Cardiac fibroblast (primary cell): Measurements from ENCODE around the gene DIABLO.
"Not testable (repeated sequence)": the region's sequence is repeated elsewhere in the genome, so short reads cannot be mapped to it uniquely, and the experiment has no call there.

Experiments used
- DNase-seq, 2 donors: peaks; one replicate each; pipeline versions ENCODE4 v3.0.0 to v3.0.0-alpha.2; 2010; ENCODE audit warnings: low read depth in 2 of 2
- H3K4me3 ChIP-seq, 2 donors: replicated peaks in 1 of 2; 1 replicate in 1 of 2; 2 replicates in 1 of 2; pipeline ENCODE4 v1.5.1; 2011; ENCODE audit warnings: low read depth in 2 of 2, low read length in 2 of 2, mild to moderate bottlenecking in 2 of 2, moderate library complexity in 1 of 2
- CTCF ChIP-seq: IDR thresholded peaks from one replicate; pipeline ENCODE4 v1.5.1; 2011; ENCODE audit warnings: low read depth, mild to moderate bottlenecking, low read length, inconsistent platforms

DIABLO gene

DNA sequence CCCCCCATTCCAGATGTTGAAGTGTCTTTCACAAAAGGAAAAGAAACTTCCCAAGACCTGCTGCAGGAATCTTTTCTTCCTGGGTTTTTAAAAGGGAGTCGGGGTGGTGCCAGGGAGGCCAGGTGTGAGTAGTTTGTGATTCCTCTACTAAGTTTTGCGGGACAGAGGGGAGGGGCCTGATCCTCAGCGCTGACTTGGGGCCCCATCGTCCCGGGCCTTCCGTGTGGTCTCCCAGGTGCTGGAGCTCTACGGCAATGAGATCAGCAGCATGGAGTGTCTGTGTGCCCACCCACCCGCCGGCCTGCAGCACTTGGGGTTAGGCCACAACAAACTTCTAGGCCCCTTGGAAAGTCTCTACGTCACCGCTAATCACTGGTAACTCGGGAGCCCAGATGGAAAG lies 38.4 kb downstream of the DIABLO start:
- no peak overlapping the region for H3K4me3 ChIP-seq

GRCh38 chr12:122185494-122186082 lies 40.3 kb downstream of the DIABLO start:
- no peak overlapping the region for H3K4me3 ChIP-seq
- TF ChIP-seq CTCF = no peak
- DNase-seq = no peak

More for the DNA sequence above, 38.4 kb downstream of the DIABLO start:
- no peak for TF ChIP-seq CTCF
- DNase-seq = no peak

DNA sequence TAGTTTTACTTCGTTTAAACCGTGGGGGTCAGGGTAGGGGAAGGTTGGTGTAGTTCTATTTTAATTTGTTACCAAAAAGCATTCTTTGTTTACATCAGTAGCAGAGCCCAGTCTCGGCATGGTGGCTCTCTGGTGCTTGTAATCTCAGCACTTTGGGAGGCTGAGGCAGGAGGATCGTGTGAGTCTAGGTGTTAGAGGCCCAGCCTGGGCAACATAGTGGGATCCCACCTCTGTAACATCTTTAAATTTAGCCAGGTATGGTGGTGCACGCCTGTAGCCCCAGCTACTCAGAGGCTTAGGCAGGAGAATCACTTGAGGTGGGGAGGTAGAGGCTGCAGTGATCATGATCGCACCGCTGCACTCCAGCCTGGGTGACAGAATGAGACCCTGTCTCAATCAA lies 40.8 kb downstream of the DIABLO start:
- H3K4me3 ChIP-seq = no peak overlapping the region
- no peak for DNase-seq
- TF ChIP-seq CTCF = no peak

DNA sequence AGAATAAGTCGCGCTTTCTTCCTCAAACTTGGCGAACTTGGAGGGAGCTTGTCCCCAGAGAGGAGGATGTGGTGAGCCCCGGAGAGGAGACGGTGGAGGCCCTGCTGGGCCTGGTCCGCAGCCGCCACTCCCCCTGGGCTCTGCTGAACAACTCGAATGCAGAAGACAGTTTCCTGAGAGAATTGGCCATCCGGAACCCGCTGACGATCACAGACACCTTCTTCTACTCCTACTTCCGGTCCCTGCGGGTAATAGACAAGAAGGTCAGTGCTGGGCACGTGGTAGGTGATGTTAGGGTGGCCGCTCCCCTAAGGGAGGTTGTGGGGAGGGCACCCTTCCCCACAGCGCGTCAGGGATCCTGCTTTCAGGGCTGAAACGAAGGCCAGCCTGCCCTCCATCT lies 41.3 kb downstream of the DIABLO start:
- DNase-seq = no peak
- H3K4me3 ChIP-seq = no peak overlapping the region
- TF ChIP-seq CTCF = no peak

GRCh38 chr12:122183588-122183940 lies 42.3 kb downstream of the DIABLO start:
- H3K4me3 ChIP-seq = peak overlapping the region in 1 of 2 donors; percentile 33
- DNase-seq = no peak
- no peak for TF ChIP-seq CTCF

DNA sequence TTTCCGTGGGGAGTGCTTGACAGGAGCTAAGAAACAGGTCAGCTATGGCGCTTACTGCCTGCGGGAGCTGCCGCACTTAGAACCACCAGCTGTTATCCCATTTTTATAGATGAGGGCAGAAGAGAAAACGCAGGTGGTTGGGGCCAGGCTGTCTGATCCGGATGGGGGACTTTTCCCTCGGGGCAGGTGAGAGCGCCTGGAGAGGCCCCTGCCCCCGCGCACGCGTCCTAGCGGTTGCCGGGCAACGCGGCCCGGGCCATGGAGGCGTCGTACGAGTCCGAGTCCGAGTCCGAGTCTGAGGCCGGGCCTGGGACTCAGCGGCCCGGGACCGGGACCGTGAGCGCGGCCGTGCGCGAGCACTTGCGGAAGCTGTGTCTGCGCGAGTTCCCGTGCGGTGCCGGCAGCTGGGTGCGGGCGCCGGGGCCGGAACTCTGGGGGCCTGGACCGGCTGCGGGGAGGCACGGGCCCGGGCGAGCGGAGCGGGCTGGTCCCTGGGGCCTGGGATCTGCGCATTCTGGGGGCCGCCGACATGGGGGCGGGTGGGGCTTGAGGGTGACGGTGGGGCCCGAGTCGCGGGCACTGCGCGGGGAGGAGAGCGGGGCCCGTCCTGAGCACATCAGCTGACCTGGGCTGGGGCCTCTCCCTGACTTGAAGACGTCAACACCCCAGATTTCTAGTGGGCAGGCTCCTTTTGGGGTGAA lies 42.8 kb downstream of the DIABLO start, which contains the start of gene LRRC43:
LRRC43 (plus strand) TSS at position 237 of the 701 bp plus-strand sequence; CDS start at position 259, 22 bp downstream.
- no peak for TF ChIP-seq CTCF
- DNase-seq = peak; percentile 21 to 44
- peak within 1 kb of the TSS; percentile 33 to 50 for H3K4me3 ChIP-seq

- H3K4me3 ChIP-seq, DNase-seq: not testable (repeated sequence)
Observed at GRCh38 chr12:122176473-122176872, 49.4 kb downstream of the DIABLO start.
